Upper lobe of right lung (tissue), 1 donor: ENCODE measurements around the gene OSBPL6. TPM values are rescaled to one million over a fixed set of nuclear protein-coding genes. Genes with fewer than 3 reads are reported as not detected.
"Not testable (repeated sequence)": the region's sequence is repeated elsewhere in the genome, so short reads cannot be mapped to it uniquely, and the experiment has no call there.

ENCODE experiments used
- ATAC-seq: fragments of 200-7000 bp; cut with Tn5 transposase; one replicate; pipeline ENCODE4 v1.9.1; 2020; ENCODE audit warnings: mild to moderate bottlenecking, moderate library complexity
- DNase-seq: peaks from one replicate; pipeline ENCODE4 v3.0.0-alpha.2; 2020
- H3K27ac ChIP-seq: fragments of 200-600 bp; one replicate; pipeline ENCODE4 v1.8.0; 2022
- H3K27me3 ChIP-seq: fragments of 200-600 bp; one replicate; pipeline ENCODE4 v1.8.0; 2022; ENCODE audit warnings: mild to moderate bottlenecking
- H3K36me3 ChIP-seq: fragments of 200-600 bp; one replicate; pipeline ENCODE4 v1.8.0; 2022
- H3K4me1 ChIP-seq: fragments of 200-600 bp; one replicate; pipeline ENCODE4 v1.8.0; 2022
- H3K4me3 ChIP-seq: fragments of 200-600 bp; one replicate; pipeline ENCODE4 v1.8.0; 2022; ENCODE audit warnings: mild to moderate bottlenecking
- H3K9me3 ChIP-seq: fragments of 200-600 bp; one replicate; pipeline ENCODE4 v1.8.0; 2022
- intact Hi-C: fragments of 100-400 bp; cut with DNase I; formaldehyde crosslinking; loops from one replicate; pipeline ENCODE4 v1.11.0; 2022
- total RNA-seq: library from RNA; stranded (reverse); fragmentation: NEBNext Ultra II Directional; extraction: Animal tissue kit (Norgen Biotek cat#: 25700); gene quantifications from one replicate; pipeline ENCODE4 v1.2.1, GENCODE V29; 2021
- TF ChIP-seq, protein P1 (sequence below): fragments of 200-600 bp; IDR thresholded peaks from one replicate; pipeline ENCODE4 v1.8.0; 2022; ENCODE audit warnings: antibody characterized with exemption
- donor health status: DM: no; HTN: yes; CAD: no; lungs with severe emphysema.

The OSBPL6 gene
- total RNA-seq, 1 donor from 2014 or later: 2.6 TPM

DNA sequence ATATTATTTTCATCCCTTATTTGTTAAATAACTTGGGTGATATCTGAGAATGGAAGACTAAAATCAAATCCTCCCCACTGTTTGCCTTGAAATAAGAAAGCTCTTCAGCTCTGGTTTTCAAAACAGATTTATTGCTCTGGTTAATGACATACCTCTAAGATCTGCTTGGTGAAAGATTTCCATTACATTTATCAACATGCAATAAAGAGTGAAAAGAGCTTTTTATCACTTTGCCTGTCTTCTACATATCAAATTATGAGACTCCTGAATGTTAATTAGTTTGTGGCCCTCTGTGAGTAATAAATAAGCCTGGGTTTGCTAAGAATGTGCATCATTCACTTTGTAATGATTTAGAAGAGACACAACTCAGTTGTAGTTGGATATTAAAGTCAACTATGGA lies 140.9 kb downstream of the OSBPL6 start:
- intact Hi-C loops: no loop called here
- Histone ChIP-seq H3K27me3 (no peaks in the 10 kb centered on the region), H3K4me3 (no peak overlapping the region), H3K4me1 (no peaks in the 10 kb centered on the region), H3K9me3 (no peaks in the 10 kb centered on the region), H3K36me3 (no peaks in the 10 kb centered on the region), H3K27ac (no peak overlapping the region)
- ATAC-seq: no peak
- DNase-seq: no peak
- TF ChIP-seq, protein P1, sequence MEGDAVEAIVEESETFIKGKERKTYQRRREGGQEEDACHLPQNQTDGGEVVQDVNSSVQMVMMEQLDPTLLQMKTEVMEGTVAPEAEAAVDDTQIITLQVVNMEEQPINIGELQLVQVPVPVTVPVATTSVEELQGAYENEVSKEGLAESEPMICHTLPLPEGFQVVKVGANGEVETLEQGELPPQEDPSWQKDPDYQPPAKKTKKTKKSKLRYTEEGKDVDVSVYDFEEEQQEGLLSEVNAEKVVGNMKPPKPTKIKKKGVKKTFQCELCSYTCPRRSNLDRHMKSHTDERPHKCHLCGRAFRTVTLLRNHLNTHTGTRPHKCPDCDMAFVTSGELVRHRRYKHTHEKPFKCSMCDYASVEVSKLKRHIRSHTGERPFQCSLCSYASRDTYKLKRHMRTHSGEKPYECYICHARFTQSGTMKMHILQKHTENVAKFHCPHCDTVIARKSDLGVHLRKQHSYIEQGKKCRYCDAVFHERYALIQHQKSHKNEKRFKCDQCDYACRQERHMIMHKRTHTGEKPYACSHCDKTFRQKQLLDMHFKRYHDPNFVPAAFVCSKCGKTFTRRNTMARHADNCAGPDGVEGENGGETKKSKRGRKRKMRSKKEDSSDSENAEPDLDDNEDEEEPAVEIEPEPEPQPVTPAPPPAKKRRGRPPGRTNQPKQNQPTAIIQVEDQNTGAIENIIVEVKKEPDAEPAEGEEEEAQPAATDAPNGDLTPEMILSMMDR: no peak

DNA sequence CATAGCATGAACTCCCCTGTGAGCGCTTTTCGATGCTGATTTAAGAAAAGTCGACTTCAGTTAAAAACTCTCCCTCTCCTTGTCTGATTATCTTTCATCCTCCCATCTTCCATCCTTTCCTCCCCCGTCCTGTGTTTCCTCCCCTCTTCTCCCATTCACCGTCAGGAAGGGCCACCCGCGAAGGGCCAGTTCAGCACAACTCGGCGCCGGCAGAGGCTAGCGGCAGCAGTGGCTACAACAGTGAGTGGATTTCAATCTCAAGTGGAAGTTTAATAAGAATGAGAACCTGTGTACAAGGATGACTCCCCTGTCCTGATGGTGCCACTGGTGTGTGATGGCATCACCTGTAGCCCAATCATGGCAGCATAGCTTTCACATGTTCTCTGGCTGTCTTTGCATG lies 149.8 kb downstream of the OSBPL6 start:
- DNase-seq: no peak
- Histone ChIP-seq H3K27ac (no peak overlapping the region), H3K27me3 (no peaks in the 10 kb centered on the region), H3K4me1 (no peaks in the 10 kb centered on the region), H3K9me3 (no peaks in the 10 kb centered on the region), H3K36me3 (no peaks in the 10 kb centered on the region), H3K4me3 (no peak overlapping the region)
- TF ChIP-seq, protein P1: no peak
- intact Hi-C loops: no loop called here
- ATAC-seq: no peak

DNA sequence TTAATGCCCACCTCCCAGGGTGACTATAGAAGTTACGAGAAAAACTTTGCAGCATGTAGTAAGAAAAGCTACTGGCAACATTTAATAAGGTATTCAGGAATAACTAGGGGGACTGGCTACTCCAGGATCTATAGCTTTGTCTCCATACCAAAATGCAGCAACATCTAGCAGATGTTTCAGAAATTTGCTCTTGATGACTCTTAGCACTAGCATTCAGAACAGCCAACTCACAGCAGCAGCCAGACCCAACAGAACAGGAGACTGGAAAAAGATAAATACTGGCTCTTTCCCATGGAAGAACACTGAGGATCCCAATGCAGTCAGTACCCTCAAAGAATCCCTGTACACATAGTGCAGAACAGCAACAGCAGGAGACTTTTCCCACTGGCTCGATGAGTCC lies 151.6 kb downstream of the OSBPL6 start:
- H3K27ac ChIP-seq: no peak overlapping the region
- H3K4me1 ChIP-seq: no peaks in the 10 kb centered on the region
- no peaks in the 10 kb centered on the region for H3K9me3 ChIP-seq
- no peaks in the 10 kb centered on the region for H3K27me3 ChIP-seq
- H3K4me3 ChIP-seq: no peak overlapping the region
- no peaks in the 10 kb centered on the region for H3K36me3 ChIP-seq
- intact Hi-C loops: no loop called here
- no peak for DNase-seq
- TF ChIP-seq, protein P1: no peak
- ATAC-seq: no peak

DNA sequence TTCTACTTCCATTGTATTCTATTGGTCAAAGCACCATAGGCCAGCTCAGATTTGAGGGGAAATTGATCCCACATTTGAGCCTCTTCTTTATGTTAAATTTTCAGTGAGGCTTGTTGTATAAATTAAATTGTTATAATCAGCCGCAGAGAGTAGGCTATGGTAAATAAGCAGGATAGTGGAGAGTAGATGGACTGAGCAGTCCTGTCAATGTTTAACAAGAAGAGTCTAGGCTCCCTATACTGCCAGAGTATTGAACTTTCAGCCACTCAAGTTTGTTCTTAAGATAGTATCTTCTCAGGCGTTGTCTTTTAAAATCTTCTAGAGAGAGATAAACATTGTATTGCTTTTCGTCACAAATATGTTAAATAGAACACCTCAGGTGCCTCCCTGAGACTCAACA lies 155.7 kb downstream of the OSBPL6 start:
- intact Hi-C loops: no loop called here
- no peak overlapping the region for H3K27ac ChIP-seq
- no peaks in the 10 kb centered on the region for H3K36me3 ChIP-seq
- no peak for ATAC-seq
- no peak overlapping the region for H3K4me3 ChIP-seq
- no peak for DNase-seq
- no peaks in the 10 kb centered on the region for H3K27me3 ChIP-seq
- H3K9me3 ChIP-seq: no peaks in the 10 kb centered on the region
- TF ChIP-seq, protein P1: no peak
- H3K4me1 ChIP-seq: no peaks in the 10 kb centered on the region

DNA sequence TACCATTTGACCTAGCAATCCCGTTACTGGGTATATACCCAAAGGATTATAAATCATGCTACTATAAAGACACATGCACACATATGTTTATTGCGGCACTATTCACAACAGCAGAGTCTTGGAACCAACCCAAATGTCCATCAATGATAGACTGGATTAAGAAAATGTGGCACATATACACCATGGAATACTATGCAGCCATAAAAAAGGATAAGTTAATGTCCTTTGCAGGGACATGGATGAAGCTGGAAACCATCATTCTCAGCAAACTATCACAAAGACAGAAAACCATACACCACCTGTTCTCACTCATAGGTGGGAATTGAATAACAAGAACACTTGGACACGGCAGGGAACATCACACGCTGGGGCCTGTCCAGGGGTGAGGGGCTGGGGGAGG lies 163.4 kb downstream of the OSBPL6 start:
- DNase-seq, H3K4me1 ChIP-seq, ATAC-seq, H3K36me3 ChIP-seq, H3K27ac ChIP-seq, H3K4me3 ChIP-seq, intact Hi-C loops, H3K27me3 ChIP-seq: not testable (repeated sequence)
- H3K9me3 ChIP-seq: peaks cover 11% of the 10 kb centered on the region

DNA sequence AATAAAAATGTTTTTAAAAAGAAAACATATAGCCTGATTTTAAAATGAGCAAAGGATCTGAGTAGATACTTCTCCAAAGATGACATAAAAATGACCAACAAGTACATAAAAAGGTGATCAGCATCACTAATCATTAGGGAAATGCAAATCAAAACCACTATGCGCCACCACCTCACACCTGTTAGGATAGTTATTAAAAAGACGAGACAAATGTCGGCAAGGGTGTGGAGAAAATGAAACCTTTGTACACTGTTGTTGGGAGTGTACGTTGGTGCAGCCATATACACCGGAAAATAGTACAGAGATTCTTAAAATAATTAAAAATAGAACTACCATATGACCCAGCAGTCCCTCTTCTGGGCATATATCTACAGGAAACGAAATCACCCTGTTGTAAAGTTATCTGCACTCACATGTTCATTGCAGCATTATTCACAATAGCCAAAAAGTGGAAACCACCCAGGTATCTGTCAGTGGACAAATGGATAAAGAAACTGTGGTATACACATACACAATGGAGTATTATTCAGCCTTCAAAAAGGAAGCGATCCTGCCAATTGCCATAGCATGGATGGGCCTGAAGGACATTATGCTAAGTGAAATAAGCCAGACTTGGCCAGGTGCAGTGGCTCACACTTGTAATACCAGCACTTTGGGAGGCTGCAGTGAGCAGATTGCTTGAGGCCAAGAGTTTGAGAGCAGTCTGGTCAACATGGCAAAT lies 165.0 kb downstream of the OSBPL6 start:
- Histone ChIP-seq H3K4me1 (no peaks in the 10 kb centered on the region), H3K27me3 (no peaks in the 10 kb centered on the region), H3K36me3 (no peaks in the 10 kb centered on the region), H3K9me3 (peaks cover 11% of the 10 kb centered on the region), H3K4me3 (no peak overlapping the region), H3K27ac (no peak overlapping the region)
- ATAC-seq (no peak), DNase-seq (no peak)
- TF ChIP-seq, protein P1: no peak
- intact Hi-C loops: no loop called here
